Right cardiac atrium (tissue), 5 donors: ENCODE results near the gene FNDC3B. TPM values are rescaled to one million over a fixed set of nuclear protein-coding genes. Genes with fewer than 3 reads are reported as not detected.

Experiments used
- ATAC-seq, 2 donors: fragments of 200-7000 bp; cut with Tn5 transposase; one replicate each; pipeline versions ENCODE4 v1.8.0 to v1.9.1; 2020; ENCODE audit warnings: moderate library complexity in 2 of 2, mild to moderate bottlenecking in 1 of 2
- DNase-seq, 3 donors: peaks; one replicate each; pipeline ENCODE4 v3.0.0-alpha.2; 2020
- H3K27ac ChIP-seq: one replicate; pipeline ENCODE4 v1.5.1; 2013; ENCODE audit warnings: mild to moderate bottlenecking, low read length, control low read depth, moderate library complexity
- H3K27me3 ChIP-seq: one replicate; pipeline ENCODE4 v1.6.1; 2013; ENCODE audit not compliant: control insufficient read depth, insufficient read depth
- H3K4me1 ChIP-seq: one replicate; pipeline ENCODE4 v1.6.1; 2013; ENCODE audit warnings: low read length; ENCODE audit not compliant: control insufficient read depth, insufficient read depth
- H3K4me3 ChIP-seq: one replicate; pipeline ENCODE4 v1.5.1; 2013; ENCODE audit warnings: low read length, control low read depth
- H3K9me3 ChIP-seq: one replicate; pipeline ENCODE4 v1.6.1; 2013; ENCODE audit warnings: low read length; ENCODE audit not compliant: control insufficient read depth
- WGBS: extraction: QIAGEN DNeasy Blood & Tissue Kit; methylation state at CpG from one replicate; pipeline ENCODE4 v1.1.7; 2013; 5-methylcytosine and 5-hydroxymethylcytosine counted together
- intact Hi-C, 4 donors: fragments of 100-400 bp; cut with DNase I; formaldehyde crosslinking; loops; one replicate each; pipeline versions ENCODE4 v1.11.0 to v1.14.0; 2022 to 2023
- polyA plus RNA-seq: library from polyadenylated mRNA; stranded (reverse); fragments of 200-250 nt; gene quantifications from one replicate; pipeline ENCODE4 v1.2.3, GENCODE V29; 2013
- total RNA-seq, 4 donors: library from RNA; stranded (reverse); fragmentation: NEBNext Ultra II Directional; extraction: Animal tissue kit (Norgen Biotek cat#: 25700); gene quantifications; one replicate each; pipeline ENCODE4 v1.2.1, GENCODE V29; 2021
- donor health status: healthy with polysubstance abuse.
- donor health status: DM: no; HTN: yes; CAD: no.
- donor health status: DM: no; HTN: no; CAD: no.
- donor health status: DM: no; HTN: yes; CAD: no; lungs with severe emphysema.
- donor health status: DM: yes; HTN: yes; CAD: no.

The FNDC3B gene
- total and polyA plus RNA-seq, 5 donors = 15.8 to 117 (median 83.0) TPM

- 90% methylated on average over 1 of the region's 1 CpG for WGBS
- Histone ChIP-seq H3K4me3 (no peak overlapping the region), H3K4me1 (peaks cover 14% of the 10 kb centered on the region), H3K27ac (no peak overlapping the region), H3K27me3 (no peaks in the 10 kb centered on the region), H3K9me3 (no peaks in the 10 kb centered on the region)
- intact Hi-C loops = no loop called here
- ATAC-seq = no peak
- no peak for DNase-seq
Measured at GRCh38 chr3:172131746-172132145, 92.4 kb downstream of the FNDC3B start.

- 77% methylated on average over 4 of the region's 4 CpGs for WGBS
- ATAC-seq (no peak), DNase-seq (no peak)
- Histone ChIP-seq H3K4me1 (peaks cover 17% of the 10 kb centered on the region), H3K9me3 (no peaks in the 10 kb centered on the region), H3K27me3 (no peaks in the 10 kb centered on the region), H3K4me3 (no peak overlapping the region), H3K27ac (no peak overlapping the region)
- intact Hi-C loops = no loop called here
Measured at GRCh38 chr3:172132159-172132586, 92.8 kb downstream of the FNDC3B start.

- H3K27ac ChIP-seq = no peak overlapping the region
- ATAC-seq = no peak
- no peaks in the 10 kb centered on the region for H3K9me3 ChIP-seq
- 96% methylated on average over 3 of the region's 3 CpGs for WGBS
- no peak overlapping the region for H3K4me3 ChIP-seq
- intact Hi-C loops = no loop called here
- no peak for DNase-seq
- H3K27me3 ChIP-seq = no peaks in the 10 kb centered on the region
- peaks cover 16% of the 10 kb centered on the region for H3K4me1 ChIP-seq
Measured at GRCh38 chr3:172132721-172133311, 93.4 kb downstream of the FNDC3B start.

- Histone ChIP-seq H3K4me1 (peaks cover 18% of the 10 kb centered on the region), H3K27ac (no peak overlapping the region), H3K27me3 (no peaks in the 10 kb centered on the region), H3K9me3 (no peaks in the 10 kb centered on the region), H3K4me3 (no peak overlapping the region)
- WGBS = 92% methylated on average over 4 of the region's 4 CpGs
- DNase-seq (no peak), ATAC-seq (no peak)
- intact Hi-C loops = no loop called here
Measured at GRCh38 chr3:172133838-172134237, 94.5 kb downstream of the FNDC3B start.

GRCh38 chr3:172134352-172134751 is 95.0 kb downstream of the FNDC3B start:
- DNase-seq = no peak
- no peak overlapping the region for H3K27ac ChIP-seq
- no peak overlapping the region for H3K4me3 ChIP-seq
- no peak for ATAC-seq
- H3K27me3 ChIP-seq = no peaks in the 10 kb centered on the region
- intact Hi-C loops = no loop called here
- no peaks in the 10 kb centered on the region for H3K9me3 ChIP-seq
- 88% methylated on average over 2 of the region's 2 CpGs for WGBS
- H3K4me1 ChIP-seq = peaks cover 18% of the 10 kb centered on the region

GRCh38 chr3:172135185-172135584 is 95.8 kb downstream of the FNDC3B start:
- no peak for DNase-seq
- ATAC-seq = no peak
- Histone ChIP-seq H3K4me1 (peaks cover 22% of the 10 kb centered on the region), H3K4me3 (no peak overlapping the region), H3K27ac (no peak overlapping the region), H3K27me3 (no peaks in the 10 kb centered on the region), H3K9me3 (no peaks in the 10 kb centered on the region)
- WGBS = 79% methylated on average over 1 of the region's 1 CpG
- intact Hi-C loops = no loop called here

- ATAC-seq (no peak), DNase-seq (no peak)
- WGBS = 78% methylated on average over 2 of the region's 2 CpGs
- Histone ChIP-seq H3K27ac (no peak overlapping the region), H3K4me1 (peaks cover 26% of the 10 kb centered on the region), H3K27me3 (no peaks in the 10 kb centered on the region), H3K9me3 (no peaks in the 10 kb centered on the region), H3K4me3 (no peak overlapping the region)
- intact Hi-C loops = no loop called here
Measured at GRCh38 chr3:172135820-172136219, 96.4 kb downstream of the FNDC3B start.

- DNase-seq = no peak
- Histone ChIP-seq H3K9me3 (no peaks in the 10 kb centered on the region), H3K27ac (no peak overlapping the region), H3K4me1 (peaks cover 26% of the 10 kb centered on the region), H3K4me3 (no peak overlapping the region), H3K27me3 (no peaks in the 10 kb centered on the region)
- no peak for ATAC-seq
- intact Hi-C loops = no loop called here
- 80% methylated on average over 1 of the region's 1 CpG for WGBS
Measured at GRCh38 chr3:172136330-172136729, 97.0 kb downstream of the FNDC3B start.

GRCh38 chr3:172137287-172138192 is 98.2 kb downstream of the FNDC3B start:
- DNase-seq = no peak
- 18% methylated on average over 2 of the region's 2 CpGs for WGBS
- Histone ChIP-seq H3K4me3 (no peak overlapping the region), H3K9me3 (no peaks in the 10 kb centered on the region), H3K27ac (peak overlapping the region; percentile 85), H3K27me3 (no peaks in the 10 kb centered on the region), H3K4me1 (peaks cover 28% of the 10 kb centered on the region)
- ATAC-seq = peak; percentile 57 to 69
- intact Hi-C loops = no loop called here

GRCh38 chr3:172138193-172138537 is 98.8 kb downstream of the FNDC3B start:
- H3K27ac ChIP-seq = peak overlapping the region; percentile 85
- intact Hi-C loops = no loop called here
- 42% methylated on average over 3 of the region's 3 CpGs for WGBS
- H3K27me3 ChIP-seq = no peaks in the 10 kb centered on the region
- no peak for ATAC-seq
- H3K4me1 ChIP-seq = peaks cover 28% of the 10 kb centered on the region
- no peak overlapping the region for H3K4me3 ChIP-seq
- no peak for DNase-seq
- H3K9me3 ChIP-seq = no peaks in the 10 kb centered on the region

- H3K27ac ChIP-seq = peak overlapping the region; percentile 1
- H3K9me3 ChIP-seq = no peaks in the 10 kb centered on the region
- no peaks in the 10 kb centered on the region for H3K27me3 ChIP-seq
- DNase-seq (peak in 2 of 3 donors; percentile 35 to 49), ATAC-seq (peak; percentile 59 to 62)
- H3K4me3 ChIP-seq = no peak overlapping the region
- 60% methylated on average over 6 of the region's 6 CpGs for WGBS
- intact Hi-C loops = no loop called here
- H3K4me1 ChIP-seq = peaks cover 26% of the 10 kb centered on the region
Measured at GRCh38 chr3:172138792-172139507, 99.6 kb downstream of the FNDC3B start.
